ENCODE results near the gene CEP112. TPM values are rescaled to one million over a fixed set of nuclear protein-coding genes. Genes with fewer than 3 reads are reported as not detected.
"Not testable (repeated sequence)": the region's sequence is repeated elsewhere in the genome, so short reads cannot be mapped to it uniquely, and the experiment has no call there.

The CEP112 gene
- total RNA-seq, 1 donor from 2014 or later = 14.5 TPM

DNA sequence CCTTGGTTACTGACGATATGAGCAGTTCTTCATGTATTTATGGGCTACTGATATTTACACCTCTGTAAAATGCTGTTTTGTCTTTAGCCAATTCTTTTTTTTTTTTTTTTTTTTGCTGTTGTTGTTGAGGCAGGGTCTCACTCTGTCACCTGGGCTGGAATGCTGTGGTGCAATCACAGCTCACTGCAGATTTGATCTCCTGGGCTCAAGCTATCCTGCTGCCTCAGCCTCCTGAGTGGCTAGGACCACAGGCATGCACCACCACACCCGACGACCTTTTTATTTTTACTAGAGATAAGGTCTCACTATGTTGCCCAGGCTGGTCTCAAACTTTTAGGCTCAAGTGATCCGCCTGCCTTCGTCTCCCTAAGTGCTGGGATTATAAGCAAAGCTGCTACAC, 405.5 kb downstream of the CEP112 start:
- TF ChIP-seq, protein P1, sequence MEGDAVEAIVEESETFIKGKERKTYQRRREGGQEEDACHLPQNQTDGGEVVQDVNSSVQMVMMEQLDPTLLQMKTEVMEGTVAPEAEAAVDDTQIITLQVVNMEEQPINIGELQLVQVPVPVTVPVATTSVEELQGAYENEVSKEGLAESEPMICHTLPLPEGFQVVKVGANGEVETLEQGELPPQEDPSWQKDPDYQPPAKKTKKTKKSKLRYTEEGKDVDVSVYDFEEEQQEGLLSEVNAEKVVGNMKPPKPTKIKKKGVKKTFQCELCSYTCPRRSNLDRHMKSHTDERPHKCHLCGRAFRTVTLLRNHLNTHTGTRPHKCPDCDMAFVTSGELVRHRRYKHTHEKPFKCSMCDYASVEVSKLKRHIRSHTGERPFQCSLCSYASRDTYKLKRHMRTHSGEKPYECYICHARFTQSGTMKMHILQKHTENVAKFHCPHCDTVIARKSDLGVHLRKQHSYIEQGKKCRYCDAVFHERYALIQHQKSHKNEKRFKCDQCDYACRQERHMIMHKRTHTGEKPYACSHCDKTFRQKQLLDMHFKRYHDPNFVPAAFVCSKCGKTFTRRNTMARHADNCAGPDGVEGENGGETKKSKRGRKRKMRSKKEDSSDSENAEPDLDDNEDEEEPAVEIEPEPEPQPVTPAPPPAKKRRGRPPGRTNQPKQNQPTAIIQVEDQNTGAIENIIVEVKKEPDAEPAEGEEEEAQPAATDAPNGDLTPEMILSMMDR (IDR thresholded peaks at IDR 0.05; ENCODE audit: borderline replicate concordance) = no peak
- no peaks in the 10 kb centered on the region for H3K36me3 ChIP-seq
- H3K4me3 ChIP-seq = no peak overlapping the region
- H3K9me3 ChIP-seq (replicated peaks) = peaks cover 4% of the 10 kb centered on the region
- no peaks in the 10 kb centered on the region for H3K27me3 ChIP-seq (ENCODE audit: low read depth)
- peaks cover 20% of the 10 kb centered on the region for H3K4me1 ChIP-seq
- no peak overlapping the region for H3K27ac ChIP-seq (replicated peaks)
- no peak for DNase-seq
- intact Hi-C loops (cut with micrococcal nuclease) = no loop called here

DNA sequence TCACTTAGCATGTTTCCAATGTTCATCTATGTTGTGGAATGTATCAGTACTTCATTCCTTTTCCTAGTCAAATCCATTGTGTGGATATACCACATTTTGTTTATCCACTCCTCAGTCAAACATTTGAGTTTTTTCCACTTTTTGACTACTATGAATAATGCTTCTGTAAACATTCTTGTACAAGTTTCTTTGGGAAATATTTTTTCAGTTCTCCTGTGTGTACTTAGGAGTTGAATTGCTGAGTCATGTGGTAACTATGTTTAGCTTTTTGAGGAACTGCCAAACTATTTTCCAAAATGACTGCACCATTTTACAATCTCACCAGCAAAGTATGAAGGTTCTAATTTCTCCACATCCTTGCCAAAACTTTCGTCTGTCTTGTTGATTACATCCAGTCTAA, 406.8 kb downstream of the CEP112 start:
- DNase-seq = no peak
- no peaks in the 10 kb centered on the region for H3K36me3 ChIP-seq
- H3K4me3 ChIP-seq = no peak overlapping the region
- TF ChIP-seq, protein P1 (IDR thresholded peaks at IDR 0.05; ENCODE audit: borderline replicate concordance) = no peak
- intact Hi-C loops (cut with micrococcal nuclease) = no loop called here
- H3K27ac ChIP-seq (replicated peaks) = peak overlapping the region; percentile 72
- peaks cover 20% of the 10 kb centered on the region for H3K4me1 ChIP-seq
- no peaks in the 10 kb centered on the region for H3K27me3 ChIP-seq (ENCODE audit: low read depth)
- peaks cover 7% of the 10 kb centered on the region for H3K9me3 ChIP-seq (replicated peaks)

DNA sequence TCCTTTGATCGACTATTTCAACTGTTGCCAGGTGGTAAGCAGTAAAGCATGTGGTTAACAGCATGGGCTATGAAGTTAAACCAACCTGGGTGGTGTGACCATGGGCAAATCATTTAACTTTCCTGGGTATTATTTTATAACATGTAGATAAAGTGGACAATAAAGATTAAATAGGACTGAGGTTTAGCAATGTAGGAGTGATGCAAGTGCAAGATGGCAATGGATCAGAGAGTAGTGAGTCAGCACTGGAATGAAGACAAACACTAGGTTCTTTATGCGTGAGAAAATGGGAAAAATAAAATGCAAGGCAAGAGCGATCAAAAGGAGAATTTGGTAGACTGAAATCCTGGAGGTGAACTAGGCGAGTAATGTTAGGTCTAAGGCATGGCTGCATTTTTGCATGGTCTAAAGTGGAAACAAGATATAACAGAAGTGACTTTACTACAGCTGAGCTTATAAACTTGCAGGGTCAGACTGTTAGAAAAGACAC, 408.0 kb downstream of the CEP112 start:
- H3K27ac ChIP-seq (replicated peaks) = peak overlapping the region; percentile 72
- TF ChIP-seq, protein P1 (IDR thresholded peaks at IDR 0.05; ENCODE audit: borderline replicate concordance) = no peak

DNA sequence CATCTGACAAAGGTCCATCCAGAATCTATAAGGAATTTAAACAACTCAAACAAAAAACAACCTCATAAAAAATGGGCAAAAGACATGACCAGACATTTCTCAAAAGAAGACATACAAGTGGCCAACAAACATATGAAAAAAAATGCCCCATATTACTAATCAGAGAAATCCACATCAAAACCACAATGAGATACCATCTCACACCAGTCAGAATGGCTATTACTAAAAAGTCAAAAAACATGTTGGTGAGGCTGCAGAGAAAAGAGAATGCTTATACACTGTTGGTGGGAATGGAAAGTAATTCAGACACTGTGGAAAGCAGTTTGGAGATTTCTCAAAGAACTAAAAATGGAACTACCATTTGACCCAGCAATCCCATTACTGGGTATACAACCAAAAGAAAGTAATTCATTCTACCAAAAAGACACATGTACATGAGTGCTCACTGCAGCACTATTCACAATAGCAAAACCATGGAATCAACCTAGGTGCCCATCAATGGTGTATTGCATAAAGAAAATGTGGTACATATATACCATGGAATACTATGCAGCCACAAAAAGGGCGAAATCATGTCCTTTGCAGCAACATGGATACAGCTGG, 409.7 kb downstream of the CEP112 start:
- H3K27ac ChIP-seq (replicated peaks); DNase-seq; H3K36me3 ChIP-seq; H3K4me3 ChIP-seq; H3K9me3 ChIP-seq (replicated peaks); H3K27me3 ChIP-seq (ENCODE audit: low read depth); intact Hi-C loops (cut with micrococcal nuclease): not testable (repeated sequence)
- peaks cover 20% of the 10 kb centered on the region for H3K4me1 ChIP-seq

More for the DNA sequence above, 408.0 kb downstream of the CEP112 start:
- Histone ChIP-seq H3K9me3 (replicated peaks) (peaks cover 7% of the 10 kb centered on the region), H3K36me3 (no peaks in the 10 kb centered on the region), H3K4me3 (no peak overlapping the region), H3K4me1 (peaks cover 20% of the 10 kb centered on the region), H3K27me3 (ENCODE audit: low read depth) (no peaks in the 10 kb centered on the region)
- no peak for DNase-seq
- intact Hi-C loops (cut with micrococcal nuclease) = no loop called here

DNA sequence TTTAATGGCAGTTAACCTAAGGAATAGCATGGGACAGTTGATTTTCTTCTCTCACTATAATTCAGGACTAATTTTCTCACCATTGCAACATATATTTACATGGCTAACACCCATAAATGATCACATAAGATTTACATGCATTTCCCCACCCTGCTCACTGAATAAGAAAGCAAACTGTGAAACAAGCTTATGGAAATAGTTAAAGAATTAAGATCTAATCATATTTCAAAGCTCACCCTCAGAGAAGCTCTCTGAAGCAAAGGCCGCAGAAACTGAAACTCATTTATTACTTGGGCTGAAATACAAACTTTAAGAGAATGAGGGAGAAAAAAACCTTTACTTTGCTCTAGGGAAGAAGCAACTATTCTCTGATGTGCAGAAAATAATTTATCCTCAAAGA, 411.8 kb downstream of the CEP112 start:
- Histone ChIP-seq H3K36me3 (no peaks in the 10 kb centered on the region), H3K4me1 (peaks cover 14% of the 10 kb centered on the region), H3K4me3 (no peak overlapping the region), H3K27me3 (ENCODE audit: low read depth) (no peaks in the 10 kb centered on the region), H3K9me3 (replicated peaks) (peaks cover 7% of the 10 kb centered on the region), H3K27ac (replicated peaks) (no peak overlapping the region)
- intact Hi-C loops (cut with micrococcal nuclease) = no loop called here
- no peak for DNase-seq
- TF ChIP-seq, protein P1 (IDR thresholded peaks at IDR 0.05; ENCODE audit: borderline replicate concordance) = no peak

DNA sequence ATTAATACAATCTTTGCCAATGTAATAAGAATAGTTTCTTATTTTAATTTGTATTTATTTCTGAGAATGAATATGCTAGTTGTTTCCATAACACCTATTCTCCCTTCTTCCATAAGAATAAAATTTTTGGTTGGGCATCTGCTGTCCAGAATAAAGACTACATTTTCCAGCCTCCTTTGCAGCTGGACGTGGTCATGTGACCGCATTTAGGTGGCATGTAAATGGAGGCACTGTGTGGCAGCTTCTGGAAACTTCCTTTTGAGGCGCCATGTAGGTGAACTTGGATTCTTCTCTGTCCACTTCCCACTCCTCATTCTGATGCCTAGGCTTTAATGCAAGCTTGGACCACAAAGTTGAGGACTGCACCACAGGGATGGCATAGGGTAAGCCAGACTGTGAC, 415.0 kb downstream of the CEP112 start:
- H3K4me3 ChIP-seq = no peak overlapping the region
- no peaks in the 10 kb centered on the region for H3K27me3 ChIP-seq (ENCODE audit: low read depth)
- peaks cover 11% of the 10 kb centered on the region for H3K4me1 ChIP-seq
- intact Hi-C loops (cut with micrococcal nuclease) = no loop called here
- no peaks in the 10 kb centered on the region for H3K36me3 ChIP-seq
- no peak overlapping the region for H3K27ac ChIP-seq (replicated peaks)
- no peak for DNase-seq
- H3K9me3 ChIP-seq (replicated peaks) = peaks cover 7% of the 10 kb centered on the region
- TF ChIP-seq, protein P1 (IDR thresholded peaks at IDR 0.05; ENCODE audit: borderline replicate concordance) = no peak
